Gastrocnemius medialis (tissue), 4 donors: ENCODE data around the gene SOX30. TPM values are rescaled to one million over a fixed set of nuclear protein-coding genes. Genes with fewer than 3 reads are reported as not detected.

ENCODE experiments used
- ATAC-seq, 2 donors: fragments of 150-250 bp; one replicate each; pipeline ENCODE4 v1.9.1; 2016
- DNase-seq, 2 donors: peaks; one replicate each; pipeline ENCODE4 v3.0.0-alpha.2; 2019
- H3K27ac ChIP-seq, 4 donors: fragments of 200-600 bp; sonication (generic); 1 replicate in 1 of 4; 2 replicates in 3 of 4; pipeline ENCODE4 v1.5.1; 2016 to 2018; ENCODE audit warnings: mild to moderate bottlenecking in 2 of 4, moderate library complexity in 1 of 4
- H3K27me3 ChIP-seq, 3 donors: fragments of 200-600 bp; sonication (generic) in 2 of 3; 1 replicate in 1 of 3; 2 replicates in 2 of 3; pipeline versions ENCODE4 v1.5.1 to v1.6.0; 2016 to 2019; ENCODE audit warnings: mild to moderate bottlenecking in 1 of 3, moderate library complexity in 1 of 3
- H3K36me3 ChIP-seq, 2 donors: fragments of 200-600 bp; sonication (generic) in 1 of 2; one replicate each; pipeline ENCODE4 v1.5.1; 2017 to 2018
- H3K4me1 ChIP-seq, 2 donors: fragments of 200-600 bp; sonication (generic) in 1 of 2; one replicate each; pipeline ENCODE4 v1.5.1; 2016 to 2017; ENCODE audit warnings: mild to moderate bottlenecking in 2 of 2
- H3K4me3 ChIP-seq, 4 donors: fragments of 200-600 bp; sonication (generic) in 3 of 4; 1 replicate in 1 of 4; 2 replicates in 3 of 4; pipeline ENCODE4 v1.5.1; 2016 to 2019; ENCODE audit warnings: mild to moderate bottlenecking in 2 of 4
- H3K9me3 ChIP-seq, 3 donors: fragments of 200-600 bp; sonication (generic) in 2 of 3; 1 replicate in 1 of 3; 2 replicates in 2 of 3; pipeline ENCODE4 v1.5.1; 2016 to 2019
- POLR2A ChIP-seq, 2 donors: fragments of 450-650 bp; IDR thresholded peaks; one replicate each; pipeline ENCODE4 v1.6.1; 2017; ENCODE audit warnings: antibody characterized with exemption in 2 of 2, mild to moderate bottlenecking in 2 of 2, moderate library complexity in 2 of 2
- in situ Hi-C, 4 donors: fragments of 200-750 bp; cut with MboI; loops; one replicate each; pipeline versions ENCODE4 v1.15.0 to v1.8.0; 2017; ENCODE audit warnings: low sequenced_read_pairs in 4 of 4
- intact Hi-C: fragments of 100-400 bp; cut with DNase I; formaldehyde crosslinking; loops from one replicate; pipeline ENCODE4 v1.15.1; 2023; ENCODE audit warnings: low total_unique reads
- total RNA-seq, 4 donors: library from RNA; depleted of rRNA; stranded (reverse); fragments of >200 nt; gene quantifications; one replicate each; pipeline versions ENCODE4 v1.1.0 to v1.2.3, GENCODE V29; 2016
- TF ChIP-seq, protein P1 (sequence below), 5 experiments: fragments of 450-650 bp in 3 of 5; fragments of 200-600 bp in 2 of 5; sonication (generic) in 2 of 5; IDR thresholded peaks in 4 of 5; conservative IDR thresholded peaks in 1 of 5; 1 replicate in 4 of 5; 2 replicates in 1 of 5; pipeline ENCODE4 v1.5.1; 2016 to 2019; ENCODE audit warnings: antibody characterized with exemption in 5 of 5, mild to moderate bottlenecking in 3 of 5, moderate library complexity in 3 of 5

Gene SOX30
- total RNA-seq, 4 donors from 2014 or later = not detected

DNA sequence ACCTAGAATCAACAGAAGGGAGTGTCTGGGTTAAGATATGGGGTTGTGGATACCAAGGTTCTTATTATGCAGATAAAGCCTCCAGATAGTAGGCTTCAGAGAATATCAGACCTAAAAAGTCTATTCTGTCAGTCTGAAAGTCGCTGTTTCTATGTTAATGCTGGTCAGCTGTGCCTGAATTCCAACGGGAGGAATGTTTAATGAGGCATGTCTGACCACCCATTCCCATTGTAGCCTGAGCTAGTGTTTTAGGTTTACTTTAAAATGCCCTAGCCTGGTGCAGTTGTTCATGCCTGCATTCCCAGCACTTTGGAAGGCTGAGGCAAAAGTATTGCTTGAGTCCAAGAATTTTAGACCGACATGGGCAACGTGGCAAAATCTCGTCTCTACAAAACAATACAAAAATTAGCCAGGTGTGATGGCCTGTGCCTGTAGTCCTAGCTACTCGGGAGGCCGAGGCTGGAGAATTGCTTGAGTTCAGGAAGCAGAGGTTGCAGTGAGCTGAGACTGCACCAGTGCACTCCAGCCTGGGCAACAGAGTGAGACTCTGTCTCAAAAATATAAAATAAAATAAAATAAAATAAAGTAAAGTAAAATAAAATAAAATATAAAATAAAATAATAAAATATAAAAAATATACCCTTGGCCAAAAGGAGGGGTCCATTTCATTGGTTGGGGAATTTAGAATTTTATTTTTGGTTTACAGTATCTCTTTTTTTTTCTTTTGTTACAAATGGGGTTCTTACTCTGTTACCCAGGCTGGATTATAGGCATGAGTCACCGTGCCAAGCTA is 7.8 kb upstream of the SOX30 start:
- H3K36me3 ChIP-seq = no peaks in the 10 kb centered on the region
- DNase-seq (no peak), ATAC-seq (no peak)
- no peaks in the 10 kb centered on the region for H3K27me3 ChIP-seq
- no peak for TF ChIP-seq POLR2A (IDR thresholded peaks at IDR 0.05)
- TF ChIP-seq, protein P1, sequence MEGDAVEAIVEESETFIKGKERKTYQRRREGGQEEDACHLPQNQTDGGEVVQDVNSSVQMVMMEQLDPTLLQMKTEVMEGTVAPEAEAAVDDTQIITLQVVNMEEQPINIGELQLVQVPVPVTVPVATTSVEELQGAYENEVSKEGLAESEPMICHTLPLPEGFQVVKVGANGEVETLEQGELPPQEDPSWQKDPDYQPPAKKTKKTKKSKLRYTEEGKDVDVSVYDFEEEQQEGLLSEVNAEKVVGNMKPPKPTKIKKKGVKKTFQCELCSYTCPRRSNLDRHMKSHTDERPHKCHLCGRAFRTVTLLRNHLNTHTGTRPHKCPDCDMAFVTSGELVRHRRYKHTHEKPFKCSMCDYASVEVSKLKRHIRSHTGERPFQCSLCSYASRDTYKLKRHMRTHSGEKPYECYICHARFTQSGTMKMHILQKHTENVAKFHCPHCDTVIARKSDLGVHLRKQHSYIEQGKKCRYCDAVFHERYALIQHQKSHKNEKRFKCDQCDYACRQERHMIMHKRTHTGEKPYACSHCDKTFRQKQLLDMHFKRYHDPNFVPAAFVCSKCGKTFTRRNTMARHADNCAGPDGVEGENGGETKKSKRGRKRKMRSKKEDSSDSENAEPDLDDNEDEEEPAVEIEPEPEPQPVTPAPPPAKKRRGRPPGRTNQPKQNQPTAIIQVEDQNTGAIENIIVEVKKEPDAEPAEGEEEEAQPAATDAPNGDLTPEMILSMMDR (IDR thresholded peaks at IDR 0.05 in 4 of 5, conservative IDR thresholded peaks at IDR 0.05 in 1 of 5) = no peak
- intact Hi-C loops = no loop called here
- H3K9me3 ChIP-seq = peaks cover 0 to 5% (median 0%) of the 10 kb centered on the region in 3 donors
- H3K4me3 ChIP-seq = no peak overlapping the region
- no peaks in the 10 kb centered on the region for H3K4me1 ChIP-seq
- in situ Hi-C loops = no loop called here
- H3K27ac ChIP-seq = no peak overlapping the region

DNA sequence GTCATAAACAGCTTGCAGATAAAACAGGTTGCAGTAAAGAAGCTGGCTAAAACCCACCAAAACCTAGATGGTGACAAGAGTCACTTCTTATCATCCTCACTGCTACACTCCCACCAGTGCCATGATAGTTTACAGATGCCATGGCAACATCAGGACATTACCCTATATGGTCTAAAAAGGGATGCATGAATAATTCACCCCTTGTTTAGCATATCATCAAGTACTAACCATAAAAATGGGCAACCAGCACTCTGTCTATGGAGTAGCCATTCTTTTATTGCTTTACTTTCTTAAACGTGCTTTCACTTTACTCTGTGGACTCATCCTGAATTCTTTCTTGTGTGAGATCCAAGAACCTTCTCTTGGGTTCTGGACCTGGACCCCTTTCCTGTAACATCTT is 6.7 kb upstream of the SOX30 start:
- H3K9me3 ChIP-seq = peaks cover 0 to 5% (median 0%) of the 10 kb centered on the region in 3 donors
- H3K4me3 ChIP-seq = no peak overlapping the region
- DNase-seq (no peak), ATAC-seq (no peak)
- H3K4me1 ChIP-seq = no peaks in the 10 kb centered on the region
- no peak for TF ChIP-seq POLR2A (IDR thresholded peaks at IDR 0.05)
- TF ChIP-seq, protein P1 (IDR thresholded peaks at IDR 0.05 in 4 of 5, conservative IDR thresholded peaks at IDR 0.05 in 1 of 5) = no peak
- intact Hi-C loops (no loop called here), in situ Hi-C loops (no loop called here)
- H3K27ac ChIP-seq = no peak overlapping the region
- H3K36me3 ChIP-seq = no peaks in the 10 kb centered on the region
- H3K27me3 ChIP-seq = no peaks in the 10 kb centered on the region

DNA sequence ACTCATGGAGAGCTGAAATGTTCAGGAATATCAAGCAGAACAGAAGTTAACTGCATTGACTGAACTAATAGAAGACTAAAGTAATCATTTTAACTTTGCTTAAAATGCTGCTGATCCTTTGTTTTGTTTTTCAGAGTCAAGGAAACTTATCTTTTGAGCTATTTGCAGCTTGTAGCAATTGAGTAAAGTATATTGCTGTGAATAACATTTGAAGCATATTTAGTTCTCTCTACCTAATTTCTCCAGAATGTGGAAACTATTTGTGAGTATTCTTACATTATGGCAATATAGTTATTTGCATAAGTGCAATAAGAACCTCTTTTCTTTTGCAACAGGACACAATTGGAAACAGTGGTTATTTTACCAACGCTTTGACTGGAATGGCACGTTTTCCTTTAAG is 5.3 kb upstream of the SOX30 start:
- no peak for DNase-seq
- no peak overlapping the region for H3K4me3 ChIP-seq
- in situ Hi-C loops (no loop called here), intact Hi-C loops (no loop called here)
- no peaks in the 10 kb centered on the region for H3K4me1 ChIP-seq
- peaks cover 0 to 5% (median 0%) of the 10 kb centered on the region in 3 donors for H3K27me3 ChIP-seq
- peaks cover 0 to 5% (median 0%) of the 10 kb centered on the region in 3 donors for H3K9me3 ChIP-seq
- no peak overlapping the region for H3K27ac ChIP-seq
- no peak for ATAC-seq
- TF ChIP-seq POLR2A (IDR thresholded peaks at IDR 0.05) = no peak
- TF ChIP-seq, protein P1 (IDR thresholded peaks at IDR 0.05 in 4 of 5, conservative IDR thresholded peaks at IDR 0.05 in 1 of 5) = no peak
- no peaks in the 10 kb centered on the region for H3K36me3 ChIP-seq

DNA sequence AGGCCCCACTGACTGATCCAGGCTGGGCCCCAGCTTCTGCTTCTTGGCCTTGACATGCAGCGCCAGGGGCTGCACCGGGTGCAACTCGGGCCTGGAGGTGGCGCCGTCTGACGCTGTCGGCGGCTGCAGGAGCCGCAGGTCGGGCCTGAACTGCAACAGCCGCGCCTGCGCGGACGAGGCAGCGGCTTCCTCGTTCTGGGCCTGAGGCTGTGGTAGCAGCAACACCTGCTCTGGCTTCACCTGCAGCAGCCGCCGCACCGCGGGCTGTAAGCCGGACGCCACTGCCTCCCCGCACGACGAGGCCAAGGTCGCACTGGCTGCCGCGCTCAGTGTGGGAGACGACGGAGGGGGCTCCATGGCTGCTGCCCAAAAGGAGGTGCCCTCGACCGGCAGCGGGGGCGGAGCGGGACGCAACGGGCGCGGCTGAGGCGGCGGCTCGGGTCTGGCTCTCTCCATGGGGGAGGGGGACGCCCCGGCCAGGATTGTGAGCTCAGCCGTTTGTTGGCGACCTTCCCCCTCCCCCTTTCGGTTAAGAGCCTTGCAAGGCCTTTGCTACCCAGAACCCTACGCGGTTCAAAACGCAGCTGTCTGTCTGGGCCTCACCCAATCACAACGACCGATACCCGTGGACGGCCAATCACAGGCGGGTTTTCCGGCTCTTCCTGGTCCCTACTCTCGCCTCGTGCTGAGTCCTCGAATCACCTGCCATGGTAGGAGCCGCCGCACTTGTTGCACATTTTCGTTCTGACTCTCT is 438 bp downstream of the SOX30 start:
- intact Hi-C loops = no loop called here
- Histone ChIP-seq H3K4me3 (peak overlapping the region; percentile 33 to 43 (median 38)), H3K36me3 (no peaks in the 10 kb centered on the region), H3K27ac (no peak overlapping the region), H3K9me3 (peaks cover 0 to 5% (median 0%) of the 10 kb centered on the region in 3 donors), H3K27me3 (peaks cover 7 to 14% (median 7%) of the 10 kb centered on the region in 3 donors), H3K4me1 (no peaks in the 10 kb centered on the region)
- TF ChIP-seq POLR2A (IDR thresholded peaks at IDR 0.05) = no peak
- TF ChIP-seq, protein P1 (IDR thresholded peaks at IDR 0.05 in 4 of 5, conservative IDR thresholded peaks at IDR 0.05 in 1 of 5) = peak in 1 of 5 experiments; percentile 13
- ATAC-seq (no peak), DNase-seq (peak; percentile 11 to 14)
- in situ Hi-C loops = no loop called here
